SK-N-SH (cell line): ENCODE measurements around the gene ELF5. TPM values are rescaled to one million over a fixed set of nuclear protein-coding genes. Genes with fewer than 3 reads are reported as not detected.

ENCODE experiments used
- CTCF ChIA-PET: fragments of 300-600, 350-600 bp; formaldehyde crosslinking; extraction: SDS; loops from one replicate; lab custom pipeline; 2021; lab: Yijun Ruan, JAX
- POLR2A ChIA-PET: fragments of 350-600 bp; sonication (Branson Sonifier 250); formaldehyde crosslinking; extraction: SDS; loops from one replicate; lab custom pipeline; 2020; ENCODE audit warnings: antibody characterized with exemption, inconsistent platforms; lab: Yijun Ruan, JAX
- DNase-seq: peaks from one replicate; pipeline ENCODE4 v3.0.0; 2012
- H2AFZ ChIP-seq: fragments of 200-600 bp; sonication (generic); 2 replicates; pipeline ENCODE4 v1.8.1; 2016; ENCODE audit warnings: antibody characterized with exemption, mild to moderate bottlenecking, low read depth
- H3F3A ChIP-seq: fragments of 200-600 bp; sonication (generic); replicated peaks from 2 replicates; pipeline ENCODE3; 2016; ENCODE audit warnings: antibody characterized with exemption, mild to moderate bottlenecking; ENCODE audit not compliant: insufficient read depth
- H3K27ac ChIP-seq, 2 experiments: fragments of 200-500 bp in 1 of 2; fragments of 200-600 bp in 1 of 2; sonication (Bioruptor generic) in 1 of 2; sonication (generic), shearing (Covaris generic) in 1 of 2; 2 replicates each; pipeline versions ENCODE4 v1.5.1 to v1.6.1; 2014 to 2016; ENCODE audit warnings: low read depth in 2 of 2, inconsistent platforms in 1 of 2, low read length in 1 of 2, mild to moderate bottlenecking in 1 of 2, mixed read lengths in 1 of 2
- H3K27me3 ChIP-seq: fragments of 200-600 bp; sonication (generic), shearing (Covaris generic); 2 replicates; pipeline ENCODE4 v1.6.1; 2016; ENCODE audit warnings: mixed run types; ENCODE audit not compliant: insufficient read depth
- H3K36me3 ChIP-seq, 2 experiments: fragments of 200-500 bp in 1 of 2; fragments of 200-600 bp in 1 of 2; sonication (Bioruptor generic) in 1 of 2; sonication (generic) in 1 of 2; replicated peaks in 1 of 2; 2 replicates each; pipeline versions ENCODE3 to v1.5.1; 2014 to 2016; ENCODE audit warnings: low read length in 1 of 2, mild to moderate bottlenecking in 1 of 2; ENCODE audit not compliant: insufficient read depth in 2 of 2, control insufficient read depth in 1 of 2
- H3K4me1 ChIP-seq, 2 experiments: fragments of 200-500 bp in 1 of 2; fragments of 200-600 bp in 1 of 2; sonication (Bioruptor generic) in 1 of 2; sonication (generic), shearing (Covaris generic) in 1 of 2; 2 replicates each; pipeline versions ENCODE4 v1.5.1 to v1.6.1; 2014 to 2016; ENCODE audit warnings: low read depth in 1 of 2, low read length in 1 of 2, mixed run types in 1 of 2; ENCODE audit not compliant: insufficient read depth in 2 of 2, control insufficient read depth in 1 of 2
- H3K4me2 ChIP-seq: fragments of 200-600 bp; sonication (generic), shearing (Covaris generic); 2 replicates; pipeline ENCODE4 v1.6.1; 2017; ENCODE audit warnings: mixed run types
- H3K4me3 ChIP-seq, 2 experiments: fragments of 200-500 bp in 1 of 2; fragments of 200-600 bp in 1 of 2; sonication (Bioruptor generic) in 1 of 2; sonication (generic), shearing (Covaris generic) in 1 of 2; 2 replicates each; pipeline versions ENCODE4 v1.5.1 to v1.8.1; 2014 to 2016; ENCODE audit warnings: low read depth in 2 of 2, inconsistent platforms in 1 of 2, low read length in 1 of 2, mild to moderate bottlenecking in 1 of 2, mixed read lengths in 1 of 2, moderate library complexity in 1 of 2
- H3K79me2 ChIP-seq: fragments of 200-600 bp; sonication (generic); 2 replicates; pipeline ENCODE4 v1.8.1; 2017; ENCODE audit warnings: mild to moderate bottlenecking; ENCODE audit not compliant: insufficient read depth
- H3K9ac ChIP-seq: fragments of 200-600 bp; sonication (generic); 2 replicates; pipeline ENCODE4 v1.6.1; 2017; ENCODE audit warnings: mixed run types
- H3K9me2 ChIP-seq: fragments of 200-600 bp; sonication (generic); 2 replicates; pipeline ENCODE4 v1.6.1; 2017; ENCODE audit warnings: mixed run types
- H3K9me3 ChIP-seq: fragments of 200-600 bp; sonication (generic); 2 replicates; pipeline ENCODE4 v1.6.1; 2017; ENCODE audit warnings: mixed run types, mild to moderate bottlenecking, moderate library complexity
- H4K20me1 ChIP-seq: fragments of 200-600 bp; sonication (generic); 2 replicates; pipeline ENCODE4 v1.6.1; 2017; ENCODE audit warnings: mild to moderate bottlenecking, mixed run types; ENCODE audit not compliant: insufficient read depth
- CHD2 ChIP-seq: fragments of 150-350 bp; IDR thresholded peaks from 2 replicates; pipeline ENCODE4 v1.6.1; 2018; ENCODE audit warnings: low read length; ENCODE audit not compliant: partially characterized antibody
- ELF1 ChIP-seq: IDR thresholded peaks from 2 replicates; pipeline ENCODE4 v1.4.0; 2012
- FOXJ3 ChIP-seq: sonication (generic); formaldehyde crosslinking; IDR thresholded peaks from 2 replicates; pipeline ENCODE4 v1.5.1; 2020; ENCODE audit warnings: mild to moderate bottlenecking, missing genetic modification reagents
- GABPA ChIP-seq: IDR thresholded peaks from 2 replicates; pipeline ENCODE4 v1.4.0; 2012; ENCODE audit warnings: low read depth, mild to moderate bottlenecking
- IRF3 ChIP-seq: fragments of 150-350 bp; IDR thresholded peaks from 2 replicates; pipeline ENCODE4 v1.6.1; 2016; ENCODE audit warnings: mild to moderate bottlenecking, low read depth, low read length
- MXI1 ChIP-seq: IDR thresholded peaks from 2 replicates; pipeline ENCODE4 v1.6.1; 2012; ENCODE audit warnings: mild to moderate bottlenecking, low read depth, low read length, improper control_type of control experiment
- NRF1 ChIP-seq: IDR thresholded peaks from 2 replicates; pipeline ENCODE4 v1.6.1; 2012; ENCODE audit warnings: low read depth, mild to moderate bottlenecking, low read length
- RCOR1 ChIP-seq: fragments of 150-350 bp; IDR thresholded peaks from 2 replicates; pipeline ENCODE4 v1.6.1; 2017; ENCODE audit warnings: antibody characterized with exemption, low read length
- TAF1 ChIP-seq: IDR thresholded peaks from 2 replicates; pipeline ENCODE4 v1.6.1; 2012; ENCODE audit warnings: low read depth, mild to moderate bottlenecking, low read length, moderate library complexity, borderline replicate concordance
- TCF12 ChIP-seq: IDR thresholded peaks from 2 replicates; pipeline ENCODE4 v1.4.0; 2012
- YY1 ChIP-seq: IDR thresholded peaks from 2 replicates; pipeline ENCODE4 v1.4.0; 2012; ENCODE audit warnings: low read depth, mild to moderate bottlenecking
- WGBS: methylation state at CpG from one replicate; pipeline ENCODE4 v1.1.6; 2017; ENCODE audit warnings: low lambda C conversion rate; 5-methylcytosine and 5-hydroxymethylcytosine counted together
- polyA plus RNA-seq, 3 experiments: library from polyadenylated mRNA; depleted of rRNA; stranded (reverse); fragments of >200 nt; gene quantifications; 2 replicates each; pipeline ENCODE4 v1.2.3, GENCODE V29; 2012
- TF ChIP-seq, protein P1 (sequence below): IDR thresholded peaks from 2 replicates; pipeline ENCODE4 v1.4.0; 2012; ENCODE audit warnings: low read depth, borderline replicate concordance
- TF ChIP-seq, protein P2 (sequence below): fragments of 200-600 bp; sonication (generic); IDR thresholded peaks from 2 replicates; pipeline ENCODE4 v1.6.1; 2017; ENCODE audit warnings: antibody characterized with exemption, mild to moderate bottlenecking, moderate library complexity
- TF ChIP-seq, protein P3 (sequence below): IDR thresholded peaks from 2 replicates; pipeline ENCODE4 v1.4.0; 2012; ENCODE audit warnings: low read depth

The ELF5 gene
- polyA plus RNA-seq, 1 of the 3 experiments (the other 2 are of a cell fraction), result not detected

DNA sequence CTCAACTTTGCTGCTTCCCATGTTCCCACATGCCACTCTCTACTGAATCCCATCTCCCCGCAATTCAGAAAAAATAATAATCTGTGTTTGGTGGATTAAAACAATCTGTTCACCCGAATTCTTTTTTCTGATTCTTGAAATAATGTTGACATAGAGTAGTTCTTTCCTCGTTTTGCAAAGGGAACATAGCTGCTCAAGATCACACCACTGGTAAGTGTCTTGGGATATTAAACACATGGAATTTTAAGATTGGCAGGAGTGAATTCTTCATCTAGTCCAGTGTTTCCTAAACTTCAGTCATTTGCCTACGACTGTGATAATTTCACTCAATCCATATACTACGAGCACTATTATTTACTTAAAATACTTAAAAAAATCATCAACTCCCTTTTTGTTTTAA, 6.0 kb downstream of the ELF5 start:
- POLR2A ChIA-PET, result no interaction called here
- 71% methylated on average over 5 of the region's 5 CpGs for WGBS

DNA sequence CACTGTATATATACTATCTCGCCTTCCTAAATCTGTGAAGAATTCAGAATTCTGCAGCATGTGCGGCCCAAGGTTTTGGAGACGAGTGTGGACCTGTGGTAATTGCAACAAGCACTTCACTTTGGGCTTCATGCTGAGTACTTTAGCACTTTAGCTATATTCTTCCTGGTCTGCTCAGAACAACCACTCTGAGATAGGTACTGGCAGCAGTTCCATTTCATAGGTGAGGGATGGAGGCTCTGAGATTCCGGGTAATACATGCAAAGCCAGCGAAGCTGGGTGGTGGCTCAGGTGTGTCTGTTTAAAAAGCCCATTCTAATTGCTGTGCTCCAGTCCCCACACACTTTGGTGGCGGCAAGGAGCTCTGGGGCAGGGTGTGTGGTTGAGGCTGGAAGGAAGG, 6.4 kb downstream of the ELF5 start:
- peaks cover 0 to 3% of the 10 kb centered on the region in 2 experiments; a peak in 1 of 4 replicates for H3K4me1 ChIP-seq
- CTCF ChIA-PET, result interaction anchor here (2.6 kb wide), 1 partner anchor 15 kb away, joined by 13 read pairs; no protein-coding TSS in a partner anchor
- H3K9me3 ChIP-seq, result no peaks in the 10 kb centered on the region
- no peak for DNase-seq
- no peaks in the 10 kb centered on the region for H3K9me2 ChIP-seq
- POLR2A ChIA-PET, result no interaction called here
- H3K27me3 ChIP-seq, result no peaks in the 10 kb centered on the region
- WGBS, result 69% methylated on average over 6 of the region's 6 CpGs
- no peak overlapping the region for H3K4me2 ChIP-seq
- H3K36me3 ChIP-seq, result no peaks in the 10 kb centered on the region
- no peaks in the 10 kb centered on the region for H3K79me2 ChIP-seq
- H3F3A ChIP-seq, result no peaks in the 10 kb centered on the region
- H3K27ac ChIP-seq, result no peak overlapping the region
- no peak overlapping the region for H3K4me3 ChIP-seq
- no peak overlapping the region for H2AFZ ChIP-seq
- no peaks in the 10 kb centered on the region for H4K20me1 ChIP-seq
- no peak overlapping the region for H3K9ac ChIP-seq
- TF ChIP-seq ELF1 (no peak), NRF1 (no peak)
- TF ChIP-seq, protein P1, sequence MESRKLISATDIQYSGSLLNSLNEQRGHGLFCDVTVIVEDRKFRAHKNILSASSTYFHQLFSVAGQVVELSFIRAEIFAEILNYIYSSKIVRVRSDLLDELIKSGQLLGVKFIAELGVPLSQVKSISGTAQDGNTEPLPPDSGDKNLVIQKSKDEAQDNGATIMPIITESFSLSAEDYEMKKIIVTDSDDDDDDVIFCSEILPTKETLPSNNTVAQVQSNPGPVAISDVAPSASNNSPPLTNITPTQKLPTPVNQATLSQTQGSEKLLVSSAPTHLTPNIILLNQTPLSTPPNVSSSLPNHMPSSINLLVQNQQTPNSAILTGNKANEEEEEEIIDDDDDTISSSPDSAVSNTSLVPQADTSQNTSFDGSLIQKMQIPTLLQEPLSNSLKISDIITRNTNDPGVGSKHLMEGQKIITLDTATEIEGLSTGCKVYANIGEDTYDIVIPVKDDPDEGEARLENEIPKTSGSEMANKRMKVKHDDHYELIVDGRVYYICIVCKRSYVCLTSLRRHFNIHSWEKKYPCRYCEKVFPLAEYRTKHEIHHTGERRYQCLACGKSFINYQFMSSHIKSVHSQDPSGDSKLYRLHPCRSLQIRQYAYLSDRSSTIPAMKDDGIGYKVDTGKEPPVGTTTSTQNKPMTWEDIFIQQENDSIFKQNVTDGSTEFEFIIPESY, result no peak

More for the DNA sequence above, 6.0 kb downstream of the ELF5 start:
- no peak overlapping the region for H2AFZ ChIP-seq
- H3K36me3 ChIP-seq, result no peaks in the 10 kb centered on the region
- CTCF ChIA-PET, result interaction anchor here (1.4 to 2.6 kb wide), 2 partner anchors 14 to 15 kb away, joined by 3 to 13 read pairs; no protein-coding TSS in a partner anchor
- H3F3A ChIP-seq, result no peaks in the 10 kb centered on the region
- H3K27ac ChIP-seq, result no peak overlapping the region
- H3K9me2 ChIP-seq, result no peaks in the 10 kb centered on the region
- no peaks in the 10 kb centered on the region for H4K20me1 ChIP-seq
- no peaks in the 10 kb centered on the region for H3K79me2 ChIP-seq
- no peak for DNase-seq
- H3K9me3 ChIP-seq, result no peaks in the 10 kb centered on the region
- no peaks in the 10 kb centered on the region for H3K27me3 ChIP-seq
- no peak overlapping the region for H3K4me3 ChIP-seq
- no peak for TF ChIP-seq FOXJ3
- no peak for TF ChIP-seq TCF12
- TF ChIP-seq TAF1, result no peak
- TF ChIP-seq NRF1, result no peak
- H3K9ac ChIP-seq, result no peak overlapping the region
- no peak overlapping the region for H3K4me2 ChIP-seq
- H3K4me1 ChIP-seq, result peaks cover 0 to 3% of the 10 kb centered on the region in 2 experiments; a peak in 1 of 4 replicates

GRCh38 chr11:34505874-34506273, 7.7 kb downstream of the ELF5 start:
- no peaks in the 10 kb centered on the region for H3K9me2 ChIP-seq
- H2AFZ ChIP-seq, result no peak overlapping the region
- no peak overlapping the region for H3K4me2 ChIP-seq
- 65% methylated on average over 5 of the region's 5 CpGs for WGBS
- H3K27me3 ChIP-seq, result no peaks in the 10 kb centered on the region
- ChIA-PET POLR2A (no interaction called here), CTCF (interaction anchor here (1.0 to 4.6 kb wide), 4 partner anchors 8 to 518 kb away, joined by 3 to 28 read pairs (median 8); partner anchors contain the start of gene ELF5)
- no peak overlapping the region for H3K27ac ChIP-seq
- no peak overlapping the region for H3K4me3 ChIP-seq
- no peaks in the 10 kb centered on the region for H3K36me3 ChIP-seq
- H3K9me3 ChIP-seq, result no peaks in the 10 kb centered on the region
- no peaks in the 10 kb centered on the region for H3F3A ChIP-seq
- TF ChIP-seq, protein P2, sequence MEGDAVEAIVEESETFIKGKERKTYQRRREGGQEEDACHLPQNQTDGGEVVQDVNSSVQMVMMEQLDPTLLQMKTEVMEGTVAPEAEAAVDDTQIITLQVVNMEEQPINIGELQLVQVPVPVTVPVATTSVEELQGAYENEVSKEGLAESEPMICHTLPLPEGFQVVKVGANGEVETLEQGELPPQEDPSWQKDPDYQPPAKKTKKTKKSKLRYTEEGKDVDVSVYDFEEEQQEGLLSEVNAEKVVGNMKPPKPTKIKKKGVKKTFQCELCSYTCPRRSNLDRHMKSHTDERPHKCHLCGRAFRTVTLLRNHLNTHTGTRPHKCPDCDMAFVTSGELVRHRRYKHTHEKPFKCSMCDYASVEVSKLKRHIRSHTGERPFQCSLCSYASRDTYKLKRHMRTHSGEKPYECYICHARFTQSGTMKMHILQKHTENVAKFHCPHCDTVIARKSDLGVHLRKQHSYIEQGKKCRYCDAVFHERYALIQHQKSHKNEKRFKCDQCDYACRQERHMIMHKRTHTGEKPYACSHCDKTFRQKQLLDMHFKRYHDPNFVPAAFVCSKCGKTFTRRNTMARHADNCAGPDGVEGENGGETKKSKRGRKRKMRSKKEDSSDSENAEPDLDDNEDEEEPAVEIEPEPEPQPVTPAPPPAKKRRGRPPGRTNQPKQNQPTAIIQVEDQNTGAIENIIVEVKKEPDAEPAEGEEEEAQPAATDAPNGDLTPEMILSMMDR, result no peak
- no peak for TF ChIP-seq IRF3
- TF ChIP-seq, protein P3, sequence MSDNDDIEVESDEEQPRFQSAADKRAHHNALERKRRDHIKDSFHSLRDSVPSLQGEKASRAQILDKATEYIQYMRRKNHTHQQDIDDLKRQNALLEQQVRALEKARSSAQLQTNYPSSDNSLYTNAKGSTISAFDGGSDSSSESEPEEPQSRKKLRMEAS, result no peak
- no peak for TF ChIP-seq GABPA
- TF ChIP-seq RCOR1, result no peak
- TF ChIP-seq CHD2, result no peak
- TF ChIP-seq YY1, result no peak
- no peak for TF ChIP-seq MXI1
- no peaks in the 10 kb centered on the region for H3K79me2 ChIP-seq
- H3K4me1 ChIP-seq, result peaks cover 0 to 4% of the 10 kb centered on the region in 2 experiments; a peak in 1 of 4 replicates
- H4K20me1 ChIP-seq, result no peaks in the 10 kb centered on the region
- DNase-seq, result no peak
- H3K9ac ChIP-seq, result no peak overlapping the region
